HG03432 (cell line): Measurements from ENCODE around the gene IL4R.
"Not testable (repeated sequence)": the region's sequence is repeated elsewhere in the genome, so short reads cannot be mapped to it uniquely, and the experiment has no call there.

Experiments used
- ATAC-seq: cut with Tn5 transposase; IDR thresholded peaks from one replicate; pipeline ENCODE4 v1.9.1; 2021; ENCODE audit warnings: mild to moderate bottlenecking, moderate library complexity; ENCODE audit not compliant: unreplicated experiment

IL4R gene

GRCh38 chr16:27327586-27327915 lies 13.8 kb downstream of the IL4R start:
- no peak for ATAC-seq

GRCh38 chr16:27328937-27329336 lies 15.2 kb downstream of the IL4R start:
- ATAC-seq, result no peak

GRCh38 chr16:27329376-27330079 lies 15.8 kb downstream of the IL4R start:
- ATAC-seq, result not testable (repeated sequence)

GRCh38 chr16:27330542-27330941 lies 16.8 kb downstream of the IL4R start:
- no peak for ATAC-seq

GRCh38 chr16:27332105-27332504 lies 18.3 kb downstream of the IL4R start:
- ATAC-seq, result no peak

GRCh38 chr16:27333104-27333503 lies 19.3 kb downstream of the IL4R start:
- no peak for ATAC-seq

GRCh38 chr16:27333549-27333948 lies 19.8 kb downstream of the IL4R start:
- no peak for ATAC-seq

- ATAC-seq, result no peak
These were observed 20.5 kb downstream of the IL4R start for GRCh38 chr16:27334192-27334764.

GRCh38 chr16:27334838-27335237 lies 21.1 kb downstream of the IL4R start:
- no peak for ATAC-seq

- no peak for ATAC-seq
These were observed 21.7 kb downstream of the IL4R start for GRCh38 chr16:27335349-27336053.

GRCh38 chr16:27337024-27337423 lies 23.2 kb downstream of the IL4R start:
- ATAC-seq, result no peak

- no peak for ATAC-seq
These were observed 25.4 kb downstream of the IL4R start for GRCh38 chr16:27339180-27339579.

GRCh38 chr16:27340654-27341053 lies 26.9 kb downstream of the IL4R start:
- ATAC-seq, result no peak

GRCh38 chr16:27341549-27341948 lies 27.8 kb downstream of the IL4R start:
- ATAC-seq, result no peak

- ATAC-seq, result no peak
These were observed 28.2 kb downstream of the IL4R start for GRCh38 chr16:27341971-27342370.

GRCh38 chr16:27344721-27345120 lies 30.9 kb downstream of the IL4R start:
- ATAC-seq, result no peak

- ATAC-seq, result no peak
These were observed 31.4 kb downstream of the IL4R start for GRCh38 chr16:27345201-27345600.

- ATAC-seq, result no peak
These were observed 33.0 kb downstream of the IL4R start for GRCh38 chr16:27346819-27347218.

GRCh38 chr16:27347930-27348685 lies 34.3 kb downstream of the IL4R start:
- no peak for ATAC-seq

- ATAC-seq, result no peak
These were observed 35.5 kb downstream of the IL4R start for GRCh38 chr16:27349276-27349675.

- ATAC-seq, result no peak
These were observed 36.2 kb downstream of the IL4R start for GRCh38 chr16:27350006-27350405.

- no peak for ATAC-seq
These were observed 38.2 kb downstream of the IL4R start for GRCh38 chr16:27351989-27352388.
